Measurements from ENCODE around the gene ENTPD3.

DNA sequence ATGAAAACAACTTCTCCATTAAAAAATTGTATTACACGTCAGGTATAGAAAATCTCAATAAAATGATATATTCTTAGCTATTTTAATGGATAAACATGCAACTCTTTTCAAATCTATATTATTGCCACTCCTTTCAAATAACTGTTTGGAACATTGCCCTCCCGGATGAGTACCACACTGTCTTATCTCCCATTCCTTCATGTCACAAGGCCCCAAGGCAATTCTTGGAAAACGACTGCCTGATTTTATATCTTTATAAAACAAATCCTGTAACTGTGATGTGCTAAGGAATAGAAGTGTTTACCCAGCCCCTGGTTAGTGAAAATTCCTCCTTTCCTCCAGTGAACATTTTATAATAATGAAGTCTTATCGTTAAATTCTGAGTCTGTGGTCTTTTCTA is 83.7 kb downstream of the ENTPD3 start:
- no peak for TF ChIP-seq POLR2A (IDR thresholded peaks at IDR 0.05)
- TF ChIP-seq, protein P1, sequence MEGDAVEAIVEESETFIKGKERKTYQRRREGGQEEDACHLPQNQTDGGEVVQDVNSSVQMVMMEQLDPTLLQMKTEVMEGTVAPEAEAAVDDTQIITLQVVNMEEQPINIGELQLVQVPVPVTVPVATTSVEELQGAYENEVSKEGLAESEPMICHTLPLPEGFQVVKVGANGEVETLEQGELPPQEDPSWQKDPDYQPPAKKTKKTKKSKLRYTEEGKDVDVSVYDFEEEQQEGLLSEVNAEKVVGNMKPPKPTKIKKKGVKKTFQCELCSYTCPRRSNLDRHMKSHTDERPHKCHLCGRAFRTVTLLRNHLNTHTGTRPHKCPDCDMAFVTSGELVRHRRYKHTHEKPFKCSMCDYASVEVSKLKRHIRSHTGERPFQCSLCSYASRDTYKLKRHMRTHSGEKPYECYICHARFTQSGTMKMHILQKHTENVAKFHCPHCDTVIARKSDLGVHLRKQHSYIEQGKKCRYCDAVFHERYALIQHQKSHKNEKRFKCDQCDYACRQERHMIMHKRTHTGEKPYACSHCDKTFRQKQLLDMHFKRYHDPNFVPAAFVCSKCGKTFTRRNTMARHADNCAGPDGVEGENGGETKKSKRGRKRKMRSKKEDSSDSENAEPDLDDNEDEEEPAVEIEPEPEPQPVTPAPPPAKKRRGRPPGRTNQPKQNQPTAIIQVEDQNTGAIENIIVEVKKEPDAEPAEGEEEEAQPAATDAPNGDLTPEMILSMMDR (IDR thresholded peaks at IDR 0.05 in 4 of 5, conservative IDR thresholded peaks at IDR 0.05 in 1 of 5): no peak

All from gastrocnemius medialis (tissue), 4 donors.